Hepatocyte (in vitro differentiated cells): ENCODE data around the gene XIST. TPM values are rescaled to one million over a fixed set of nuclear protein-coding genes. Genes with fewer than 3 reads are reported as not detected.

Experiments
- DNase-seq: peaks from one replicate; pipeline ENCODE4 v3.0.0-alpha.2; 2016; ENCODE audit warnings: low spot score
- H2AFZ ChIP-seq: fragments of 200-600 bp; sonication (generic); 2 replicates; pipeline ENCODE4 v1.6.0; 2016; ENCODE audit warnings: antibody characterized with exemption, mild to moderate bottlenecking
- H3K27ac ChIP-seq: fragments of 200-600 bp; sonication (generic); 2 replicates; pipeline ENCODE4 v1.5.1; 2016; ENCODE audit warnings: mild to moderate bottlenecking
- H3K27me3 ChIP-seq: fragments of 200-600 bp; sonication (generic); 2 replicates; pipeline ENCODE4 v1.6.1; 2016
- H3K36me3 ChIP-seq: fragments of 200-600 bp; sonication (generic); replicated peaks from 2 replicates; pipeline ENCODE4 v1.5.1; 2016; ENCODE audit warnings: low read depth; ENCODE audit not compliant: insufficient read depth
- H3K4me1 ChIP-seq: fragments of 200-600 bp; sonication (generic); 2 replicates; pipeline ENCODE4 v1.5.1; 2016; ENCODE audit warnings: mild to moderate bottlenecking, moderate library complexity; ENCODE audit not compliant: insufficient read depth
- H3K4me2 ChIP-seq: fragments of 200-600 bp; sonication (generic); 2 replicates; pipeline ENCODE4 v1.6.0; 2016
- H3K4me3 ChIP-seq: fragments of 200-600 bp; sonication (generic); 2 replicates; pipeline ENCODE4 v1.5.1; 2016; ENCODE audit warnings: mild to moderate bottlenecking
- H3K79me2 ChIP-seq: fragments of 200-600 bp; sonication (generic); 2 replicates; pipeline ENCODE4 v1.6.0; 2017; ENCODE audit warnings: mild to moderate bottlenecking
- H3K9me2 ChIP-seq: fragments of 200-600 bp; sonication (generic); replicated peaks from 2 replicates; pipeline ENCODE4 v1.6.0; 2017; ENCODE audit warnings: mild to moderate bottlenecking; ENCODE audit not compliant: insufficient read depth
- H3K9me3 ChIP-seq: fragments of 200-600 bp; sonication (generic); 2 replicates; pipeline ENCODE4 v1.5.1; 2016; ENCODE audit warnings: low read depth, mild to moderate bottlenecking
- H4K20me1 ChIP-seq: fragments of 200-600 bp; sonication (generic); 2 replicates; pipeline ENCODE4 v1.6.0; 2016; ENCODE audit warnings: mild to moderate bottlenecking; ENCODE audit not compliant: insufficient read depth, poor library complexity, severe bottlenecking
- CTCF ChIP-seq: fragments of 200-600 bp; sonication (generic); IDR thresholded peaks from 2 replicates; pipeline ENCODE4 v1.5.1; 2016; ENCODE audit warnings: antibody characterized with exemption, mild to moderate bottlenecking; ENCODE audit not compliant: poor library complexity
- EZH2 ChIP-seq: fragments of 200-600 bp; sonication (generic); IDR thresholded peaks from 2 replicates; pipeline ENCODE4 v1.6.1; 2016; ENCODE audit warnings: antibody characterized with exemption, mild to moderate bottlenecking, borderline replicate concordance
- EZH2phosphoT487 ChIP-seq: fragments of 200-600 bp; sonication (generic); IDR thresholded peaks from one replicate; pipeline ENCODE4 v1.6.1; 2018; ENCODE audit warnings: antibody characterized with exemption, mild to moderate bottlenecking, low read depth, moderate library complexity; ENCODE audit not compliant: unreplicated experiment, severe bottlenecking
- WGBS: methylation state at CpG from one replicate; pipeline ENCODE4 v1.1.6; 2016; ENCODE audit warnings: low lambda C conversion rate; ENCODE audit errors: missing lambda C conversion rate; 5-methylcytosine and 5-hydroxymethylcytosine counted together
- polyA plus RNA-seq: library from polyadenylated mRNA; unstranded; fragments of >200 nt; fragmentation: Nextera tagmentation; extraction: Ambion mirVana; gene quantifications from 2 replicates; pipeline ENCODE4 v1.2.1, GENCODE V29; 2016
- total RNA-seq: library from RNA; depleted of rRNA; stranded (reverse); fragments of >200 nt; gene quantifications from 2 replicates; pipeline ENCODE4 v1.2.3, GENCODE V29; 2014

Gene XIST
- total and polyA plus RNA-seq, 2 experiments from 2014 or later = 0.01 TPM; not detected in 1

DNA sequence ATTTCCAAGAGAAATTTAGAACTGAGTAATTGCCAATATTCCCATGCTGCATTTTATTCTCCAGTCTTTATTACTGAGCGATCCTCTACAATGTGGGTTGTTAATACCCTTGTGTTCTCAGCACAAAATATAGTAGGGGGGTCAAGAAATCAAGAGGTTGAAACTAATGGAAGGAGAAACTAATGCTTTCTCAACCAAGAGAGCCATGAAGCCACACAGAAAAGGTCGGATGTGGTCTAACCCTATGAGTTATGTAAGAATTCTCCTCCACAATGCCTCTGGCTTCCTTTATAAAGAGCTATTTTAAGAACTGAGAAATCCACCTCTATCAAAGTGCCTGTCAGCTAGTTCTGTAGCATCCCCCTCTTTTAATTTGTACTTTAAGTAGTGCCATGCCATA, 21.0 kb downstream of the XIST start:
- DNase-seq = no peak
- Histone ChIP-seq H2AFZ (no peak overlapping the region), H3K36me3 (no peaks in the 10 kb centered on the region), H3K27ac (no peak overlapping the region), H3K4me1 (no peaks in the 10 kb centered on the region), H3K79me2 (no peaks in the 10 kb centered on the region), H3K4me2 (no peak overlapping the region), H3K9me3 (no peaks in the 10 kb centered on the region), H4K20me1 (no peaks in the 10 kb centered on the region), H3K4me3 (no peak overlapping the region), H3K27me3 (no peaks in the 10 kb centered on the region), H3K9me2 (no peaks in the 10 kb centered on the region)
- 76% methylated on average over 2 of the region's 2 CpGs for WGBS
- no peak for TF ChIP-seq EZH2
- no peak for TF ChIP-seq EZH2phosphoT487
- TF ChIP-seq CTCF = no peak

GRCh38 chrX:73830489-73831414, 21.8 kb downstream of the XIST start:
- no peak overlapping the region for H3K4me2 ChIP-seq
- H3K9me3 ChIP-seq = no peaks in the 10 kb centered on the region
- no peaks in the 10 kb centered on the region for H3K4me1 ChIP-seq
- no peak overlapping the region for H3K27ac ChIP-seq
- H4K20me1 ChIP-seq = no peaks in the 10 kb centered on the region
- H3K36me3 ChIP-seq = no peaks in the 10 kb centered on the region
- H3K4me3 ChIP-seq = no peak overlapping the region
- no peak overlapping the region for H2AFZ ChIP-seq
- WGBS = 78% methylated on average over 9 of the region's 9 CpGs
- TF ChIP-seq EZH2 (no peak), CTCF (no peak), EZH2phosphoT487 (no peak)
- H3K79me2 ChIP-seq = no peaks in the 10 kb centered on the region
- H3K9me2 ChIP-seq = no peaks in the 10 kb centered on the region
- H3K27me3 ChIP-seq = no peaks in the 10 kb centered on the region
- DNase-seq = no peak

GRCh38 chrX:73829890-73830466, 22.5 kb downstream of the XIST start:
- DNase-seq = no peak
- H3K36me3 ChIP-seq = no peaks in the 10 kb centered on the region
- no peak overlapping the region for H2AFZ ChIP-seq
- no peaks in the 10 kb centered on the region for H3K79me2 ChIP-seq
- H3K4me1 ChIP-seq = no peaks in the 10 kb centered on the region
- H3K27ac ChIP-seq = no peak overlapping the region
- no peak overlapping the region for H3K4me2 ChIP-seq
- H3K27me3 ChIP-seq = no peaks in the 10 kb centered on the region
- H3K4me3 ChIP-seq = no peak overlapping the region
- TF ChIP-seq EZH2 = no peak
- TF ChIP-seq CTCF = no peak
- no peak for TF ChIP-seq EZH2phosphoT487
- H4K20me1 ChIP-seq = no peaks in the 10 kb centered on the region
- WGBS = 65% methylated on average over 5 of the region's 5 CpGs
- no peaks in the 10 kb centered on the region for H3K9me3 ChIP-seq
- H3K9me2 ChIP-seq = no peaks in the 10 kb centered on the region
